Stomach (tissue), 4 donors: ENCODE results near the gene DQX1.

Experiments
- CTCF ChIP-seq, 7 experiments: fragments of 450-650 bp in 4 of 7; fragments of 200-600 bp in 3 of 7; sonication (generic) in 3 of 7; IDR thresholded peaks; one replicate each; pipeline ENCODE4 v1.5.1; 2016 to 2019; ENCODE audit warnings: antibody characterized with exemption in 7 of 7, control low read depth in 2 of 7, mild to moderate bottlenecking in 1 of 7
- EP300 ChIP-seq: sonication (generic); formaldehyde crosslinking; IDR thresholded peaks from one replicate; pipeline ENCODE4 v1.6.1; 2017; ENCODE audit warnings: antibody characterized with exemption
- POLR2A ChIP-seq, 4 donors: fragments of 450-650 bp; IDR thresholded peaks; one replicate each; pipeline ENCODE4 v1.6.1; 2016; ENCODE audit warnings: antibody characterized with exemption in 4 of 4, control low read depth in 2 of 4, mild to moderate bottlenecking in 1 of 4, moderate library complexity in 1 of 4
- POLR2AphosphoS5 ChIP-seq, 3 donors: sonication (generic); formaldehyde crosslinking; IDR thresholded peaks; one replicate each; pipeline ENCODE4 v1.6.1; 2016; ENCODE audit warnings: antibody characterized with exemption in 3 of 3

- TF ChIP-seq CTCF (IDR thresholded peaks at IDR 0.05): no peak
- no peak for TF ChIP-seq POLR2AphosphoS5 (IDR thresholded peaks at IDR 0.05)
- no peak for TF ChIP-seq EP300
- no peak for TF ChIP-seq POLR2A (IDR thresholded peaks at IDR 0.05)
Measured at GRCh38 chr2:74524005-74524404, 2.0 kb downstream of the DQX1 start.
